NCI-H2171 (cell line): Measurements from ENCODE around the gene NTNG1.
A peak's percentile ranks its signal among the peaks of the same experiment; 100 is the strongest.

Experiments used
- DNase-seq: peaks from one replicate; lab custom pipeline; 2025; lab: John Stamatoyannopoulos, UW

The NTNG1 gene

GRCh38 chr1:107459204-107459904, 318.5 kb downstream of the NTNG1 start:
- DNase-seq = no peak

- no peak for DNase-seq
Observed at GRCh38 chr1:107460035-107460434, 319.2 kb downstream of the NTNG1 start.

GRCh38 chr1:107464827-107465226, 324.0 kb downstream of the NTNG1 start:
- no peak for DNase-seq

- no peak for DNase-seq
Observed at GRCh38 chr1:107467286-107467685, 326.4 kb downstream of the NTNG1 start.

GRCh38 chr1:107467811-107468210, 327.0 kb downstream of the NTNG1 start:
- no peak for DNase-seq

GRCh38 chr1:107473065-107473464, 332.2 kb downstream of the NTNG1 start:
- no peak for DNase-seq

GRCh38 chr1:107474877-107475612, 334.2 kb downstream of the NTNG1 start:
- DNase-seq = no peak

GRCh38 chr1:107477233-107477632, 336.4 kb downstream of the NTNG1 start:
- DNase-seq = no peak

GRCh38 chr1:107479865-107480350, 339.1 kb downstream of the NTNG1 start:
- DNase-seq = no peak

- no peak for DNase-seq
Observed at GRCh38 chr1:107480548-107481415, 339.9 kb downstream of the NTNG1 start.

- DNase-seq = no peak
Observed at GRCh38 chr1:107481756-107482384, 341.0 kb downstream of the NTNG1 start.

GRCh38 chr1:107483949-107484348, 343.1 kb downstream of the NTNG1 start:
- no peak for DNase-seq

- no peak for DNase-seq
Observed at GRCh38 chr1:107486349-107486748, 345.5 kb downstream of the NTNG1 start.

- no peak for DNase-seq
Observed at GRCh38 chr1:107487506-107487905, 346.7 kb downstream of the NTNG1 start.

- no peak for DNase-seq
Observed at GRCh38 chr1:107491582-107491981, 350.7 kb downstream of the NTNG1 start.

- peak; percentile 87 for DNase-seq
Observed at GRCh38 chr1:107493111-107493716, 352.4 kb downstream of the NTNG1 start.

- no peak for DNase-seq
Observed at GRCh38 chr1:107494061-107494460, 353.2 kb downstream of the NTNG1 start.

- DNase-seq = peak; percentile 76
Observed at GRCh38 chr1:107496002-107496401, 355.2 kb downstream of the NTNG1 start.

GRCh38 chr1:107499139-107499744, 358.4 kb downstream of the NTNG1 start:
- no peak for DNase-seq

GRCh38 chr1:107501081-107501605, 360.3 kb downstream of the NTNG1 start:
- no peak for DNase-seq

- DNase-seq = no peak
Observed at GRCh38 chr1:107510347-107510746, 369.5 kb downstream of the NTNG1 start.
